Natural killer cell (primary cell): ENCODE measurements around the gene C2orf68. TPM values are rescaled to one million over a fixed set of nuclear protein-coding genes. Genes with fewer than 3 reads are reported as not detected.
"Not testable (repeated sequence)": the region's sequence is repeated elsewhere in the genome, so short reads cannot be mapped to it uniquely, and the experiment has no call there.

Experiments used
- ATAC-seq, 3 donors: fragments of 150-1000 bp in 2 of 3; fragments of 200-7000 bp in 1 of 3; cut with Tn5 transposase; 1 replicate in 1 of 3; 2 replicates in 2 of 3; pipeline ENCODE4 v1.10.0; 2021; ENCODE audit warnings: mild to moderate bottlenecking in 2 of 3, moderate library complexity in 2 of 3
- DNase-seq, 2 donors: peaks; one replicate each; pipeline versions ENCODE4 v3.0.0 to v3.0.0-alpha.2; 2013 to 2021; ENCODE audit warnings: mixed read lengths in 1 of 2
- H3K27ac ChIP-seq: one replicate; pipeline ENCODE4 v1.5.1; 2013; ENCODE audit warnings: mild to moderate bottlenecking, low read length
- H3K27me3 ChIP-seq: one replicate; pipeline ENCODE4 v1.6.1; 2013; ENCODE audit warnings: low read length; ENCODE audit not compliant: control insufficient read depth, insufficient read depth
- H3K36me3 ChIP-seq: one replicate; pipeline ENCODE4 v1.6.1; 2013; ENCODE audit warnings: low read length; ENCODE audit not compliant: control insufficient read depth, insufficient read depth
- H3K4me1 ChIP-seq: one replicate; pipeline ENCODE4 v1.6.1; 2013; ENCODE audit warnings: low read length; ENCODE audit not compliant: control insufficient read depth, insufficient read depth
- H3K4me3 ChIP-seq: one replicate; pipeline ENCODE4 v1.5.1; 2013; ENCODE audit warnings: low read length
- H3K9me3 ChIP-seq: one replicate; pipeline ENCODE4 v1.6.1; 2013; ENCODE audit warnings: low read length; ENCODE audit not compliant: control insufficient read depth, insufficient read depth
- H3K27ac Mint-ChIP-seq, 2 donors: one replicate each; pipeline ENCODE4 v1.8.0; 2022; ENCODE audit warnings: mild to moderate bottlenecking in 2 of 2, mixed read lengths in 2 of 2, moderate library complexity in 1 of 2
- H3K27me3 Mint-ChIP-seq, 2 donors: one replicate each; pipeline ENCODE4 v1.8.0; 2022; ENCODE audit warnings: low read depth in 2 of 2, mixed read lengths in 2 of 2
- H3K36me3 Mint-ChIP-seq: one replicate; pipeline ENCODE4 v1.8.0; 2022; ENCODE audit warnings: mixed read lengths
- H3K4me1 Mint-ChIP-seq, 2 donors: one replicate each; pipeline ENCODE4 v1.8.0; 2022; ENCODE audit warnings: mixed read lengths in 2 of 2
- H3K4me3 Mint-ChIP-seq: one replicate; pipeline ENCODE4 v1.8.0; 2022; ENCODE audit warnings: mild to moderate bottlenecking, moderate library complexity, mixed read lengths
- H3K9me3 Mint-ChIP-seq, 2 donors: one replicate each; pipeline ENCODE4 v1.8.0; 2022; ENCODE audit warnings: mixed read lengths in 2 of 2
- CTCF ChIP-seq: fragments of 200-600 bp; IDR thresholded peaks from one replicate; pipeline ENCODE4 v1.8.0; 2022; ENCODE audit warnings: antibody characterized with exemption
- WGBS: methylation state at CpG from one replicate; pipeline ENCODE4 v1.1.7; 2013; ENCODE audit warnings: missing lambda C conversion rate; ENCODE audit not compliant: insufficient coverage; 5-methylcytosine and 5-hydroxymethylcytosine counted together
- intact Hi-C: fragments of 100-400 bp; cut with micrococcal nuclease; formaldehyde crosslinking; loops from one replicate; pipeline ENCODE4 v1.14.2; 2022
- total RNA-seq, 4 donors: library from RNA; stranded (reverse); fragments of 120-200 nt in 1 of 4; gene quantifications; one replicate each; pipeline versions ENCODE4 v1.2.3 to v1.2.4, GENCODE V29; 2013 to 2022

Gene C2orf68
- total RNA-seq, 3 donors from 2014 or later (not counting 1 experiment from before 2014, with no cell fraction given), result 36.4 to 60.8 (median 48.4) TPM

DNA sequence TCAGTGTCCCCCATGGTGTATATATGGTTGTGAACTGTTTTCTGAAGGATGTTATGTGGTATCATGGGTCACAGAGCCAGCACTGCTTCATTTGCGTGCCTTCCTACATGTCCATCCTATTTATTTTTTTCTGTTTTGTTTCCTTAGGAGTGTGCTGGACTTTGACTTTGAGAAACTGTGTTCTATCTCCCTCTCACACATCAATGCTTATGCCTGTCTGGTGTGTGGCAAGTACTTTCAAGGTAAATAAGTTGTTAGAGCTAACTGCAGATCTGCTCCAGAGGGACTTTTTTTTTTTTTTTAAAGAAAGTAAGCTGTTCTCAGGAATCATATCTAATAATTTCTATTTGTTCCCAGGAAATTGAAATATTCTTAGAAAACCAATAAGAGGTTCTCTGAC is 9.5 kb upstream of the C2orf68 start:
- no peaks in the 10 kb centered on the region for H3K9me3 Mint-ChIP-seq
- Histone ChIP-seq H3K4me1 (peaks cover 17% of the 10 kb centered on the region), H3K27ac (no peak overlapping the region), H3K4me3 (no peak overlapping the region), H3K27me3 (no peaks in the 10 kb centered on the region), H3K9me3 (no peaks in the 10 kb centered on the region), H3K36me3 (peaks cover 58% of the 10 kb centered on the region)
- no peak for TF ChIP-seq CTCF
- WGBS, result no CpG with 5 or more reads among the region's 1 CpG
- no peak overlapping the region for H3K27ac Mint-ChIP-seq
- DNase-seq (no peak), ATAC-seq (no peak)
- intact Hi-C loops, result no loop called here
- peaks cover 14% of the 10 kb centered on the region for H3K36me3 Mint-ChIP-seq
- H3K4me3 Mint-ChIP-seq, result no peak overlapping the region
- peaks cover 14 to 17% of the 10 kb centered on the region in 2 donors for H3K4me1 Mint-ChIP-seq
- no peaks in the 10 kb centered on the region for H3K27me3 Mint-ChIP-seq

- H3K4me1 ChIP-seq, result peaks cover 24% of the 10 kb centered on the region
- no peaks in the 10 kb centered on the region for H3K9me3 ChIP-seq
- H3K27me3 ChIP-seq, result no peaks in the 10 kb centered on the region
- no peaks in the 10 kb centered on the region for H3K9me3 Mint-ChIP-seq
- H3K4me3 ChIP-seq, result no peak overlapping the region
- peaks cover 44% of the 10 kb centered on the region for H3K36me3 ChIP-seq
- no peak for TF ChIP-seq CTCF
- 98% methylated on average over 6 of the region's 6 CpGs for WGBS
- peaks cover 18 to 22% of the 10 kb centered on the region in 2 donors for H3K4me1 Mint-ChIP-seq
- intact Hi-C loops, result no loop called here
- no peak overlapping the region for H3K27ac ChIP-seq
- H3K27me3 Mint-ChIP-seq, result no peaks in the 10 kb centered on the region
- peaks cover 7% of the 10 kb centered on the region for H3K36me3 Mint-ChIP-seq
- DNase-seq (no peak), ATAC-seq (no peak)
- no peak overlapping the region for H3K4me3 Mint-ChIP-seq
- no peak overlapping the region for H3K27ac Mint-ChIP-seq
These were observed 7.8 kb upstream of the C2orf68 start for GRCh38 chr2:85619617-85620016.

DNA sequence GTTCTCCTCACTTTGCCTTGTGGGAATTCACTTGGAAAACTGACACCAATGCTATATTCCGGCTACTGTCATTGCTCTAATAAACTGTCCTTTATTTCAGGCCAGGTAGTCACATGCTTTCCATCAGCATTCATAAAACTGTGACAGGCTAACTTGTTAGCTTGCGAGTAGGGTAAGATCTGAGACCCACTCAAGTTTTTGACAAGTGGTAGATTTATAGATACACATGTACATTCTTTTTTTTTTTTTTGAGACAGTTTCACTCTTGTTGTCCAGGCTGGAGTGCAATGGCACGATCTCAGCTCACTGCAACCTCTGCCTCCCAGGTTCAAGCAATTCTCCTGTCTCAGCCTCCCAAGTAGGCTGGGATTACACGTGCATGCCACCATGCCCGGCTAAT is 5.9 kb upstream of the C2orf68 start:
- 100% methylated on average over 5 of the region's 5 CpGs for WGBS
- H3K9me3 Mint-ChIP-seq, intact Hi-C loops, H3K27ac ChIP-seq, H3K36me3 Mint-ChIP-seq, ATAC-seq, DNase-seq, H3K27me3 Mint-ChIP-seq, H3K27me3 ChIP-seq, H3K4me3 ChIP-seq, H3K9me3 ChIP-seq: not testable (repeated sequence)
- Histone ChIP-seq H3K4me1 (peaks cover 24% of the 10 kb centered on the region), H3K36me3 (peaks cover 28% of the 10 kb centered on the region)
- Mint-ChIP-seq H3K4me1 (peaks cover 18 to 22% of the 10 kb centered on the region in 2 donors), H3K27ac (peak overlapping the region; percentile 88 to 92), H3K4me3 (peak overlapping the region; percentile 99)

- no peak overlapping the region for H3K4me3 ChIP-seq
These were observed 3.5 kb upstream of the C2orf68 start for GRCh38 chr2:85615413-85615728.

DNA sequence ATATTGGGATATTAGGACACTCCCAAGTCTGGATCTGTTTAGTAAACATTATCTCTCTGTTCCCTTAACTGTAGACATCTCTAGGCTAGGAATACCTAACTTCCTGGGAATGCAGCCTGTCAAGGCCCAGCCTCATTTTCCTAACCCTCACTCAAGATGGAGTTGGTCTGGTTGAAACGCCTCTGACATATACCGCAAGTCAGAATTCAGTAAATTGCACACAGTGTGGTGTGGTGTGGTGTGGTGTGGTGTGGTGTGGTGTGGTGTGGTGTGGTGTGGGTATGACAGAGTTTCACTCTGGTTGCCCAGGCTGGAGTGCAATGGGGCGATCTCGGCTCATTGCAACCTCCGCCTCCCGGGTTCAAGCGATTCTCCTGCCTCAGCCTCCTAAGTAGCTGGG is 2.9 kb upstream of the C2orf68 start:
- ATAC-seq, H3K27me3 ChIP-seq, H3K9me3 ChIP-seq, H3K36me3 Mint-ChIP-seq, H3K9me3 Mint-ChIP-seq, DNase-seq, H3K4me3 Mint-ChIP-seq, H3K27ac Mint-ChIP-seq, H3K27me3 Mint-ChIP-seq, H3K27ac ChIP-seq, H3K4me3 ChIP-seq, H3K36me3 ChIP-seq, intact Hi-C loops: not testable (repeated sequence)
- peaks cover 23 to 24% of the 10 kb centered on the region in 2 donors for H3K4me1 Mint-ChIP-seq
- 93% methylated on average over 7 of the region's 7 CpGs for WGBS
- peaks cover 44% of the 10 kb centered on the region for H3K4me1 ChIP-seq

More at GRCh38 chr2:85615413-85615728, 3.5 kb upstream of the C2orf68 start:
- no peak overlapping the region for H3K27ac ChIP-seq
- H3K36me3 ChIP-seq, result peaks cover 7% of the 10 kb centered on the region
- TF ChIP-seq CTCF, result no peak
- H3K4me3 Mint-ChIP-seq, result peak overlapping the region; percentile 99
- no peaks in the 10 kb centered on the region for H3K27me3 Mint-ChIP-seq
- no peaks in the 10 kb centered on the region for H3K9me3 Mint-ChIP-seq
- H3K9me3 ChIP-seq, result no peaks in the 10 kb centered on the region
- no peaks in the 10 kb centered on the region for H3K36me3 Mint-ChIP-seq
- 93% methylated on average over 17 of the region's 17 CpGs for WGBS
- peaks cover 23 to 24% of the 10 kb centered on the region in 2 donors for H3K4me1 Mint-ChIP-seq
- no peaks in the 10 kb centered on the region for H3K27me3 ChIP-seq
- ATAC-seq (no peak), DNase-seq (no peak)
- H3K4me1 ChIP-seq, result peaks cover 40% of the 10 kb centered on the region
- intact Hi-C loops, result no loop called here
- peak overlapping the region; percentile 88 to 92 for H3K27ac Mint-ChIP-seq
